GM19467 (cell line): ENCODE data around the gene VPS54.

ENCODE experiments used
- ATAC-seq: cut with Tn5 transposase; IDR thresholded peaks from one replicate; pipeline ENCODE4 v1.9.1; 2021; ENCODE audit warnings: mild to moderate bottlenecking, moderate library complexity; ENCODE audit not compliant: unreplicated experiment

The VPS54 gene, protein sequence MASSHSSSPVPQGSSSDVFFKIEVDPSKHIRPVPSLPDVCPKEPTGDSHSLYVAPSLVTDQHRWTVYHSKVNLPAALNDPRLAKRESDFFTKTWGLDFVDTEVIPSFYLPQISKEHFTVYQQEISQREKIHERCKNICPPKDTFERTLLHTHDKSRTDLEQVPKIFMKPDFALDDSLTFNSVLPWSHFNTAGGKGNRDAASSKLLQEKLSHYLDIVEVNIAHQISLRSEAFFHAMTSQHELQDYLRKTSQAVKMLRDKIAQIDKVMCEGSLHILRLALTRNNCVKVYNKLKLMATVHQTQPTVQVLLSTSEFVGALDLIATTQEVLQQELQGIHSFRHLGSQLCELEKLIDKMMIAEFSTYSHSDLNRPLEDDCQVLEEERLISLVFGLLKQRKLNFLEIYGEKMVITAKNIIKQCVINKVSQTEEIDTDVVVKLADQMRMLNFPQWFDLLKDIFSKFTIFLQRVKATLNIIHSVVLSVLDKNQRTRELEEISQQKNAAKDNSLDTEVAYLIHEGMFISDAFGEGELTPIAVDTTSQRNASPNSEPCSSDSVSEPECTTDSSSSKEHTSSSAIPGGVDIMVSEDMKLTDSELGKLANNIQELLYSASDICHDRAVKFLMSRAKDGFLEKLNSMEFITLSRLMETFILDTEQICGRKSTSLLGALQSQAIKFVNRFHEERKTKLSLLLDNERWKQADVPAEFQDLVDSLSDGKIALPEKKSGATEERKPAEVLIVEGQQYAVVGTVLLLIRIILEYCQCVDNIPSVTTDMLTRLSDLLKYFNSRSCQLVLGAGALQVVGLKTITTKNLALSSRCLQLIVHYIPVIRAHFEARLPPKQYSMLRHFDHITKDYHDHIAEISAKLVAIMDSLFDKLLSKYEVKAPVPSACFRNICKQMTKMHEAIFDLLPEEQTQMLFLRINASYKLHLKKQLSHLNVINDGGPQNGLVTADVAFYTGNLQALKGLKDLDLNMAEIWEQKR

GRCh38 chr2:64019083-64019974, at the start of gene VPS54:
VPS54 (minus strand) TSS chr2:64019428; CDS start chr2:63983999, 35,429 bp downstream.
- peak; percentile 66 for ATAC-seq

GRCh38 chr2:64067326-64067725, 48.1 kb upstream of the VPS54 start:
- ATAC-seq, result no peak

DNA sequence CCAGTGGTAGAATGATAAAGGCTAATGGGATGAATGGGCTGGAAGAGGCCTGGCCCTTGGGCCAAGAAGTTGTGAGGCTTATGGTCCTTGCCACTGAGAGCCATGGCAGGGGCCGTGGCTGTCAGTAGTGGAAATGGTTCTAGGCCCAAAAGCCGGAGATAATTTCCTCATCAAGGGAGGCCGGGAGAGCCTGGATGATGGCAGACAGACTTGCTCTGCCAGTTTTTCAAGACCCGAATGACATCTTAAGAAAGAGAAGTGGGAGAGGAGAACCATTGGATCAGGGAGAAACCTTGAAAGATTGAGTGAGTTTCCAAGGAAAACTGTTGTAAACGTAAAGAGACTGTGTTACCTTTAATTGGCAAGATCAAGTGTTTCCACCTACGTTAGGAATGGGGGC, 46.3 kb upstream of the VPS54 start:
- no peak for ATAC-seq

DNA sequence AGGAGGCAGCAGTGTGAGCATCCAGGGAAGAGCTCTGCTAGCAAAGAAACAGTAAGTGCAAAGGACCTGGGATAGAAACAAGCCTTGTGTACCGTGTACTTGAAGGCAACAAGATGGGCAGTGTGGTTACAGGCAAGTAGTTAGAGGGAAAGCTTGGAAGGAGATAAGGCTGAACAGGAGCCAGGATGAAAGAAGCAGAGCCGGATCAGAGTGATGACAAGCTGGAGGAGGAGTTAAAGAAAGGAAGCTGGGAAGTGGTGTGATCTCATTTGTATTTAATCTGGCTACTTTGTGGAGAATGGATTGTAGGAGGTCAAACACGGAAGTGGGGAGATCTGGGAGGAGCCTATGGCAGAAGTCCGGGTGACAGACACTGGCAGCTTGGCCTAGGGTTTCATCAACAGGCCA, 44.7 kb upstream of the VPS54 start:
- no peak for ATAC-seq

DNA sequence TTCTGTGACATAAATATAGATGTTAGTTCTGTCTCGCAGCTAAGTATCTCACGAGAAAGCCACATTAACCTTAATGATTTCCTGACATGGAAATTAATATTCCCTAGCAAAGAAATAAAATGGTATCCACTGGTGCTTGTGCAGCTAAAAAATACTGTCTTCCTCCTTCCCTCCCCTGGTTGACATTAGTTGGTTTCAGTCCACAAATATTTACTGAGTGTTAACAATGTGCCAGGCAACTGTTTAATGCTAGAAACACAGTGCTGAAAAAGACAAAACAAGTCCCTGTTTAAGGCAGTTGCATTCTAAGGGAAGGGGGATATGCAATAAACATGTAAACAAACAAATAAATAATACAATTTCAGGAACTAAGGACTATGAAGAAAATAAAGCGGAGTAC, 44.2 kb upstream of the VPS54 start:
- no peak for ATAC-seq

DNA sequence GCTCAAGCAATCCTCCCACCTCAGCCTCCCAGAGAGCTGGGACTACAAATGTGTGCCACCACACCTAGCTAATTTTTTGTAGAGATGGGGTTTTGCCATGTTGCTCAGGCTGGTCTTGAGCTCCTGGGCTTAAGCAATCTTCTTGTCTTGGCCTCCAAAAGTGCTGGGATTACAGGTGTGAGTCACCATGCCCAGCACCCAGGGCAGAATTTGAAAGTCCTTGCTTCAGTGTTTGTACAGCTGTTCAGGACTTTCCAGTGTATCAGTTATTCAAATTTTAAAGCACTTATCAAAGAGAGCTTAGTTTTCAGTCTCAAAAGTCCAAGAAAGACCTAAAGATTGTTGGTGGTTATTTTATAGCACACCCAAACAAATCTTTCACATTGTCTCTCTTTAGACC, 43.6 kb upstream of the VPS54 start:
- ATAC-seq, result peak; percentile 55

DNA sequence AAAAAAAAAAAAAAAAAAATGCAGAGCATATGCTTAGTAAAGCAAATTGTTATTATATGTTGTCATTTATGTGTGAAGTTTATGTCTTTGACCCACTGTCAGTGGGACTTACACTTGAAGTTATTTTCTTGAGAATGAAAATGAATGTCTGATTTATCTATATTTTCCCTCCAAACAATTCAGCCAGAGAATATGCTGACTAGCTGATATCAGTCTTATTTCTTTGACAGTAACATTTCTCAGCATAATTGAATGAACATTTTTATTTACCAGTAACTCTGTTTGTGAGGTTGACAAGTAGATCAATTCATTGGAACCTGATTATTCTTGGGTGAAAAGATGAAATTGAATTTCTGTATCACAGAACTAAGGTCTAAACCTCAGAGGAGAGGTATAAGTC, 40.0 kb upstream of the VPS54 start:
- ATAC-seq, result no peak

GRCh38 chr2:64056021-64056420, 36.8 kb upstream of the VPS54 start:
- ATAC-seq, result no peak

DNA sequence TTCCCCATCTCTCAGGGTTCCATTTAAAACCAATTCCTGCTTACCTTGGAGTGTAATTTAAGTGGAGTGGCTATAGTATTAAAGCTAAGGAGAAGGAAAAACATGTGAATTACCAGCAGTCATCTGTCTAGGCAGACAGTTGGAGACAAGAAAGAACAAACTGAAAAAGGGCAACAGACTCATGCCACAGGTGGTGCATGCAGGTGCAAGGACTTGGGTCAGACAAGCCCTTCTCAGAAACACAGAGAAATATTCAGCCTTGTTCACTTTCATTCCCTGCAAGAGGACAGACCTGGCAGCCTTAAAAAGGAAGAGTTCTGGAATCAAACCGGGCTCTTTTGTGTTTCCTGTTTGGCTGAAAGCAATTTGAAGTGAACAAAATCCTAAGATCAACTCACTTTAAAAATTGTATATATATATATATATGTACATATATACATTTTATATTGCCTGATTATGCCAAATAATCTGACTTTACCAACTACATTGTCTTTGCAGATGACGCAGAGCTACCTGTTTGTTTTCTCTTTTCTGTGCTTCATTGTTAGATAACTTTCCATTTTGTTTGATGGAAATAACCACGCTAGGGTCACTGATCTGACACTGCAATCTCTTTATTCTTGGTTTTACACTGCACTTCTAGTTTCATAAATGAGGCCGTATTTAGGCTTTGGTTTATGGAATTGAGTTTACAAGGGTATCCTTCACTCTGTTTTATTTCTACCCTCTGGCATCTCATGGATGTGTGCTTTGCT, 35.1 kb upstream of the VPS54 start:
- ATAC-seq, result no peak

DNA sequence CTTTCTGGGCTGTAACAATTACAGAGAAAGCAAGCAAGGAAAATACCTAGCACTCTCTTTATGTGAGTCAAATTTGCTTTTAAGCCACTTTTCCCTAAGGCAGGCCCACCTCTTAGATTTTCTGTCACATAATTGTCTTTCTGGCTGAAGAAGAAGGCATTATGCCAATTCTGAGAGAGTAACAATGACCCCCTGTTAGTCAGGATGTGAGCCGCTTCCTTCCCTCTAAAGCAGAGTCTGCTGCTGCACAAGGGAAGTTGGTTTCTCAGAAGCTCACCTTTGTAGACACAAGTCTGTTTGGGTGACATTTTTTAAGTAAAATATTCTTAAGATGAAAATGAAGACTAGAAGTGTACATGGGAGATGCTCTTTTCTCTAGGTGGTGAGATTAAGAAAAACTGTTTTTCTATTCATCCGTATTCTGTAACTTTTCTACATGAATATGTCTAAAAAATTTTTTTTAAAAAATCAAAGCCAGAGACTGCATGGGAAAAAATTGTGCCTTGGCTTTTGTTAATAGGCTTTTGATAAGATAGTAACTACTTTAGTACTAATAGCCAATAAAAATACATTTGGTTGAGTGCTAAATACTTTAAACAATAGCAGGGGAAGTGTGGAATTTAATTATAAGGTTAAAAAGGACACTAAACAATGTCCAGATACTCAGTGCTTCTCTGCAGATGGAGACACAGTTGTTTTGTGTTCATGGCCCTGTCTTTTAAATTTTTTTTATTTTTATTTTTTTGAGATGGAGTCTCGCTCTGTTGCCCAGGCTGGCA, 33.4 kb upstream of the VPS54 start:
- no peak for ATAC-seq

GRCh38 chr2:64049633-64050220, 30.5 kb upstream of the VPS54 start:
- peak; percentile 71 for ATAC-seq

GRCh38 chr2:64045938-64046337, 26.7 kb upstream of the VPS54 start:
- no peak for ATAC-seq

DNA sequence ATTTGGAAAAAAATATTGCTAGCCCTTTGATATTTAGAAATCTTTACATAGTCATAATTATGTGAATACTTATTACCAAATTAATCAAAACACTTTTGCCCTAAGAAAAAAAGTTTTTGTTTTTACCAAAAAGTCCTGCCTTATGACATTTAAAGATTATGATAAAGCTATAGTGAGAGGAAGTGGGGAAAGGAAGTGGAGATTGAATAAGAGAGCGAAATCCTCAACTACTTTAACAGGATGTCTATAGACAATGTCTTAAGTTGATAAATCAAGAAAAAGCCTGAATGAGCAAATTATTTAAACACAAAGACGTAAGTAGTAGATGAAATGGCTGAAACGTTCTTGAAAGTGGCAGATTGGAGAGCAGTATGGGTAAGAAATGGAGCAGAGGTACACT, 20.9 kb upstream of the VPS54 start:
- ATAC-seq, result no peak

DNA sequence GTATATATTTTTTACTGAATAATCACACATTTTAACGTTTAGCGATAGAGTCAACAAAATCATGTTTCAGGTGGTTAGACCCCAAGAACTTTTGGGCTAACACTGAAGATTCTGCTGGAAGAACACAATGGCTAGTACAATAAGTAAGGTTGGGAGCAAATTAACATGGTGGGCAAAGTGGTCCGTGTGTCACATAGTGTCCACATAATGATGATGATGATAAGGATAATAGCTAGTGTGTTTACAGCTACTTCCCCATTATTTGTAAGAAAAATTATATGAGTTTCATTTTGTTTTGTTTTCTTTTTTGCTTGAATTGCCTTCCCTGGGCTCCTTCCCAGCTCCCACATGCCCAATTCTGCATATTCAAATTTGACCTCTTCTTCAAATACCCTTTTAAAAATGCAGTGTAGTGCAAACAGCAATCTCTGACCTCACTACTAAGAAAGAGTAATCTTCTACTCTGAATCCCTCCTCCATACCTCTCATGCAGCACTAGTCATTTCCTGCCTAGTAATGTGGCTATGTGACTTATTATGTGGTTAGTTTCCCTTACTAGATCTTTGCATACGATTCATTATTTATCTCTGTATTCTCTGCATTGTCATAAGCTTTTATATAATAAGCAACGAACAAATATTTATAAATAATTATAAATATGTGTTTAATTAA, 16.9 kb upstream of the VPS54 start:
- ATAC-seq, result peak; percentile 81

GRCh38 chr2:64035072-64035942, 16.1 kb upstream of the VPS54 start:
- ATAC-seq, result no peak

DNA sequence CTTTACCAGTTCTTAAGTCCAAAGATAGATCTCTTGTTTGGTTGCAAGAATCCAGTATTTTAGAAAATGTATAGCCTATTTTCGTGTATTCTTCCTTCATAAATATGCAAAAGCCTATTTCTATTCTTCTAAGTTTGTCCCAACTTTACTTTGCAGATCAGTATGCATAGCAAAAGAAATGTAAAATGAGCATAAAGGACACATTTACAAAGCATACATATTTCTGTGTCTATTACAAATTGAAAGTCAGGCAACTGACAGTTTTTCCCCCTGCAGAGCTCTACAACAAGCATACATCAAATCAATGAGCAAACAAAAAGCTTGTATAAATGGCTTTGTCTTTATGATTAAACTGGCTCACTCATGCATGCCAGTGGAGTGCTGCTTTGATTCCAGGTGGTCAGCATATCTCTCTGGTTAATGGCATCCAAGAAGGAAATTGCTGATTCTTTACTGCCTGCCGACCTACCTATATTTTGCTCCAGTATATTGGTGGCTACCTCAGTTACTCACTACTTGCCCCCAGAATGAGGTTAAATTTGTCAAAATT, 10.0 kb upstream of the VPS54 start:
- no peak for ATAC-seq

DNA sequence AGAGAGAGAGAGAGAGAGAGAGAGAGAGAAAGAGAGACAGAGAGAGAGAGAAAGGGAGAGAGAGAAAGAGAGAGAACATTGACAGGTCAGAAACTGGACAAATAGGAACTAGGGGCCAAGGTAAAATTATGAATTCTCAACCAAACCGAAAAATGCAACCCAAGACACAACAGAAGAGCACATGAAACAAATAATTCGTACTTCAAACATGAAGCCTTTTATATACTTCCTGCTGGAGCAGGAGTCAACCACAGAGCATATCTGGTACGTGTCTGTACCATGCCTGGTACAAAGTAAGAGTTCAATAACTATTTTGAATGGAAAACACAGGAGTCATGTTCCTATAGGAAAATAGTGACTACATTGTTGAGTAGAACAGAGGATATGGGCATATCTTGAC, 6.5 kb upstream of the VPS54 start:
- no peak for ATAC-seq
